PC-3 (cell line): ENCODE results near the gene PHC2. TPM values are rescaled to one million over a fixed set of nuclear protein-coding genes. Genes with fewer than 3 reads are reported as not detected.

Experiments
- ATAC-seq: fragments of 200-7000 bp; cut with Tn5 transposase; 2 replicates; pipeline ENCODE4 v1.9.1; 2020; ENCODE audit warnings: mild to moderate bottlenecking, moderate library complexity
- BruUV-seq: library from RNA; stranded (reverse); fragments of 400-500 nt; replicated peaks from 2 replicates; lab custom pipeline; 2021; lab: Mats Ljungman, UMichigan
- CTCF ChIA-PET: fragments of 300-600 bp; sonication (Branson Sonifier 250); formaldehyde crosslinking; loops from one replicate; lab custom pipeline; 2022; ENCODE audit warnings: antibody characterized with exemption; lab: Charles Lee
- POLR2A ChIA-PET: fragments of 300-600 bp; sonication (Branson Sonifier 250); formaldehyde crosslinking; loops from one replicate; lab custom pipeline; 2022; ENCODE audit warnings: antibody characterized with exemption; ENCODE audit not compliant: unreplicated experiment; lab: Charles Lee
- DNase-seq: peaks from one replicate; pipeline ENCODE4 v3.0.0-alpha.2; 2015
- H2AFZ ChIP-seq: fragments of 300-600 bp; sonication (generic); 2 replicates; pipeline ENCODE4 v1.6.0; 2016; ENCODE audit warnings: antibody characterized with exemption, low read length
- H3F3A ChIP-seq: fragments of 300-600 bp; sonication (generic); one replicate; pipeline ENCODE4 v1.6.0; 2017; ENCODE audit warnings: antibody characterized with exemption, low read length, control low read depth, mild to moderate bottlenecking; ENCODE audit not compliant: unreplicated experiment
- H3K27ac ChIP-seq: fragments of 300-600 bp; sonication (generic); 2 replicates; pipeline ENCODE4 v1.5.1; 2016; ENCODE audit warnings: mild to moderate bottlenecking, low read length
- H3K27me3 ChIP-seq: fragments of 300-600 bp; sonication (generic); 2 replicates; pipeline ENCODE4 v1.6.1; 2016; ENCODE audit warnings: low read length, mixed read lengths
- H3K36me3 ChIP-seq: fragments of 300-600 bp; sonication (generic); 2 replicates; pipeline ENCODE4 v1.6.1; 2016; ENCODE audit warnings: low read depth, mixed run types, low read length, mixed read lengths
- H3K4me1 ChIP-seq: fragments of 300-600 bp; sonication (generic); 2 replicates; pipeline ENCODE4 v1.5.1; 2016; ENCODE audit warnings: low read length; ENCODE audit not compliant: insufficient read depth
- H3K4me2 ChIP-seq: fragments of 300-600 bp; sonication (generic); 2 replicates; pipeline ENCODE4 v1.6.0; 2016; ENCODE audit warnings: low read length
- H3K4me3 ChIP-seq: fragments of 300-600 bp; sonication (generic); 2 replicates; pipeline ENCODE4 v1.5.1; 2016; ENCODE audit warnings: mild to moderate bottlenecking, low read length, mixed read lengths
- H3K79me2 ChIP-seq: fragments of 300-600 bp; sonication (generic); 2 replicates; pipeline ENCODE4 v1.6.1; 2017; ENCODE audit warnings: low read length, mixed read lengths
- H3K9ac ChIP-seq: fragments of 300-600 bp; sonication (generic); 2 replicates; pipeline ENCODE4 v1.6.0; 2016; ENCODE audit warnings: mild to moderate bottlenecking, low read length
- H3K9me2 ChIP-seq: fragments of 300-600 bp; sonication (generic); replicated peaks from 2 replicates; pipeline ENCODE4 v1.6.1; 2016; ENCODE audit warnings: mixed run types, low read length, mixed read lengths
- H3K9me3 ChIP-seq: fragments of 300-600 bp; sonication (generic); 2 replicates; pipeline ENCODE4 v1.6.1; 2016; ENCODE audit warnings: low read length, mixed read lengths
- H4K20me1 ChIP-seq: fragments of 300-600 bp; sonication (generic); 2 replicates; pipeline ENCODE4 v1.6.1; 2016; ENCODE audit warnings: low read length, mixed read lengths
- CTCF ChIP-seq: fragments of 300-600 bp; sonication (generic); conservative IDR thresholded peaks from 2 replicates; pipeline ENCODE4 v1.5.1; 2017; ENCODE audit warnings: antibody characterized with exemption, low read depth, mild to moderate bottlenecking, low read length
- EZH2 ChIP-seq: fragments of 300-600 bp; sonication (generic); IDR thresholded peaks from one replicate; pipeline ENCODE4 v1.6.1; 2017; ENCODE audit warnings: antibody characterized with exemption, mild to moderate bottlenecking, low read length; ENCODE audit not compliant: unreplicated experiment
- EZH2phosphoT487 ChIP-seq: fragments of 300-600 bp; sonication (generic); IDR thresholded peaks from 2 replicates; pipeline ENCODE4 v1.6.1; 2018; ENCODE audit warnings: mild to moderate bottlenecking, antibody characterized with exemption, low read length, borderline replicate concordance
- intact Hi-C: fragments of 100-400 bp; cut with micrococcal nuclease; formaldehyde crosslinking; loops from 2 replicates; pipeline ENCODE4 v1.9.0; 2023
- total RNA-seq: library from RNA; depleted of rRNA; stranded (reverse); fragments of >200 nt; gene quantifications from 2 replicates; pipeline ENCODE4 v1.2.3, GENCODE V29; 2014

Gene PHC2
- total RNA-seq, 1 experiment from 2014 or later: 134 TPM

DNA sequence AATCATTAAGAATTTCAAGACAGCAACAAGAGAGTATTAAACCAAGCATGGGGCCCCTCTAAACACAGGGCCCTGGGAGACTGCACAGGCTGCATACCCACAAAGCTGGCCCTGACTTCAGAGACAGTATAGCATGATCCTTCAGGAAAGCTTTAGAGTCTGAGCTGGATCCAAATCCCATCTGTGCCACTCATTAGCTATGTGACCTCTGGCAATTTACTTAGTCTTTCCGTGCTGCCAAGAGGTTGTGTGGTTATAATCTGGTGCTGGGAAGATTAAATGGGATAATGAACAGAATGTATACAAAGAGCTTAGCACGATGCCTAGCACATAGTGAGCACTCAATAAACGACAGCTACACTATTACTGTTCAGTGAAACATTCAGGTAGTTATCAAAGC is 4.0 kb downstream of the PHC2 start:
- Histone ChIP-seq H3K4me3 (peak overlapping the region; percentile 91), H3K27me3 (no peaks in the 10 kb centered on the region), H3K9me2 (no peaks in the 10 kb centered on the region), H3K27ac (no peak overlapping the region), H3K4me2 (peak overlapping the region; percentile 88), H3K36me3 (peaks cover 17% of the 10 kb centered on the region), H3K4me1 (peaks cover 77% of the 10 kb centered on the region), H2AFZ (no peak overlapping the region), H4K20me1 (peaks cover 23% of the 10 kb centered on the region), H3K9me3 (no peaks in the 10 kb centered on the region), H3K79me2 (peaks cover 83% of the 10 kb centered on the region), H3F3A (peaks cover 4% of the 10 kb centered on the region), H3K9ac (0 out of 2 replicates have a peak overlapping the region, but pooled peaks have one; percentile 87)
- no peak for DNase-seq
- intact Hi-C loops: no loop called here
- TF ChIP-seq EZH2phosphoT487 (no peak), EZH2 (no peak)
- ChIA-PET POLR2A (interaction anchor here (0.6 kb wide), 1 partner anchor 8 kb away, joined by 3 read pairs; no protein-coding TSS in a partner anchor), CTCF (no interaction called here)
- no peak for ATAC-seq
- no TSS peak for BruUV-seq

GRCh38 chr1:33425900-33426299 is 5.0 kb downstream of the PHC2 start:
- Histone ChIP-seq H3K79me2 (peaks cover 86% of the 10 kb centered on the region), H2AFZ (no peak overlapping the region), H3K4me1 (peaks cover 78% of the 10 kb centered on the region), H3F3A (peaks cover 4% of the 10 kb centered on the region), H3K4me2 (0 out of 2 replicates have a peak overlapping the region, but pooled peaks have one; percentile 58), H4K20me1 (peaks cover 23% of the 10 kb centered on the region), H3K9ac (no peak overlapping the region), H3K27me3 (no peaks in the 10 kb centered on the region), H3K9me2 (no peaks in the 10 kb centered on the region), H3K27ac (peak overlapping the region; percentile 93; the same call in 1 of the 2 replicates), H3K9me3 (no peaks in the 10 kb centered on the region), H3K36me3 (peaks cover 17% of the 10 kb centered on the region), H3K4me3 (no peak overlapping the region)
- no TSS peak for BruUV-seq
- TF ChIP-seq EZH2phosphoT487 (no peak), CTCF (no peak), EZH2 (no peak)
- ChIA-PET CTCF (no interaction called here), POLR2A (no interaction called here)
- DNase-seq: no peak
- ATAC-seq: no peak
- intact Hi-C loops: no loop called here

GRCh38 chr1:33424610-33425009 is 6.3 kb downstream of the PHC2 start:
- no peak for DNase-seq
- POLR2A ChIA-PET: interaction anchor here (0.6 kb wide), 1 partner anchor 11 kb away, joined by 6 read pairs; no protein-coding TSS in a partner anchor
- TSS peak; percentile 38 for BruUV-seq
- H3K9me2 ChIP-seq: no peaks in the 10 kb centered on the region
- H3K27me3 ChIP-seq: no peaks in the 10 kb centered on the region
- peaks cover 4% of the 10 kb centered on the region for H3F3A ChIP-seq
- no peaks in the 10 kb centered on the region for H3K9me3 ChIP-seq
- peaks cover 26% of the 10 kb centered on the region for H3K36me3 ChIP-seq
- H3K4me2 ChIP-seq: peak overlapping the region; percentile 58
- H3K79me2 ChIP-seq: peaks cover 90% of the 10 kb centered on the region
- peak overlapping the region; percentile 36 for H3K9ac ChIP-seq
- ATAC-seq: no peak
- intact Hi-C loops: no loop called here
- peaks cover 88% of the 10 kb centered on the region for H3K4me1 ChIP-seq
- peaks cover 19% of the 10 kb centered on the region for H4K20me1 ChIP-seq
- CTCF ChIA-PET: no interaction called here
- H2AFZ ChIP-seq: no peak overlapping the region
- no peak overlapping the region; the same call in 1 of the 2 replicates for H3K4me3 ChIP-seq
- H3K27ac ChIP-seq: peak overlapping the region; percentile 93
- TF ChIP-seq EZH2: no peak
- TF ChIP-seq CTCF: no peak
- no peak for TF ChIP-seq EZH2phosphoT487
